ENCODE data around the gene ADRA2B. TPM values are rescaled to one million over a fixed set of nuclear protein-coding genes. Genes with fewer than 3 reads are reported as not detected.
"Not testable (repeated sequence)": the region's sequence is repeated elsewhere in the genome, so short reads cannot be mapped to it uniquely, and the experiment has no call there.

The ADRA2B gene
- polyA plus RNA-seq, 1 donor (not counting 4 experiments of a cell fraction or from before 2014, with no cell fraction given) = not detected

GRCh38 chr2:96065381-96065930 is 50.9 kb downstream of the ADRA2B start:
- no peak overlapping the region for H2AFZ ChIP-seq (ENCODE audit: control insufficient read depth, low read length)
- no peaks in the 10 kb centered on the region for H3K9me3 ChIP-seq (ENCODE audit: control insufficient read depth, low read depth, low read length)
- H3K9me1 ChIP-seq (ENCODE audit: control insufficient read depth, extremely low read depth, insufficient read depth, low read length) = no peaks in the 10 kb centered on the region
- DNase-seq (ENCODE audit: low read depth, low spot score) (no peak), FAIRE-seq (no peak)
- H3K79me2 ChIP-seq (ENCODE audit: control insufficient read depth, insufficient read depth, low read length) = no peaks in the 10 kb centered on the region
- H4K20me1 ChIP-seq (ENCODE audit: control insufficient read depth, extremely low read depth, insufficient read depth, low read length) = no peaks in the 10 kb centered on the region
- H3K9ac ChIP-seq (ENCODE audit: control insufficient read depth, extremely low read depth, insufficient read depth, low read length) = no peak overlapping the region
- H3K4me2 ChIP-seq (ENCODE audit: control insufficient read depth, extremely low read depth, insufficient read depth, low read depth, low read length) = no peak overlapping the region
- TF ChIP-seq EZH2 (IDR thresholded peaks at IDR 0.05; ENCODE audit: low read length) = no peak
- TF ChIP-seq, protein P1, sequence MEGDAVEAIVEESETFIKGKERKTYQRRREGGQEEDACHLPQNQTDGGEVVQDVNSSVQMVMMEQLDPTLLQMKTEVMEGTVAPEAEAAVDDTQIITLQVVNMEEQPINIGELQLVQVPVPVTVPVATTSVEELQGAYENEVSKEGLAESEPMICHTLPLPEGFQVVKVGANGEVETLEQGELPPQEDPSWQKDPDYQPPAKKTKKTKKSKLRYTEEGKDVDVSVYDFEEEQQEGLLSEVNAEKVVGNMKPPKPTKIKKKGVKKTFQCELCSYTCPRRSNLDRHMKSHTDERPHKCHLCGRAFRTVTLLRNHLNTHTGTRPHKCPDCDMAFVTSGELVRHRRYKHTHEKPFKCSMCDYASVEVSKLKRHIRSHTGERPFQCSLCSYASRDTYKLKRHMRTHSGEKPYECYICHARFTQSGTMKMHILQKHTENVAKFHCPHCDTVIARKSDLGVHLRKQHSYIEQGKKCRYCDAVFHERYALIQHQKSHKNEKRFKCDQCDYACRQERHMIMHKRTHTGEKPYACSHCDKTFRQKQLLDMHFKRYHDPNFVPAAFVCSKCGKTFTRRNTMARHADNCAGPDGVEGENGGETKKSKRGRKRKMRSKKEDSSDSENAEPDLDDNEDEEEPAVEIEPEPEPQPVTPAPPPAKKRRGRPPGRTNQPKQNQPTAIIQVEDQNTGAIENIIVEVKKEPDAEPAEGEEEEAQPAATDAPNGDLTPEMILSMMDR (optimal IDR thresholded peaks at IDR 0.05 in 1 of 3, IDR thresholded peaks at IDR 0.05 in 1 of 3, conservative IDR thresholded peaks at IDR 0.05 in 1 of 3; ENCODE audit: extremely low read depth in 1 of 3, insufficient read depth in 2 of 3, low read length in 3 of 3) = no peak
- dilution Hi-C loops (cut with MboI; ENCODE audit: extremely low pct_ligation_motif_present, low sequenced_read_pairs) = no loop called here
- H3K36me3 ChIP-seq (ENCODE audit: control insufficient read depth in 2 of 2, extremely low read depth in 1 of 2, insufficient read depth in 2 of 2, low read length in 2 of 2) = no peaks in the 10 kb centered on the region
- no peak overlapping the region for H3K4me3 ChIP-seq (ENCODE audit: control insufficient read depth in 2 of 3, extremely low read depth in 1 of 3, insufficient read depth in 2 of 3, low read depth in 1 of 3, low read length in 3 of 3)
- peaks cover 3% of the 10 kb centered on the region for H3K4me1 ChIP-seq (ENCODE audit: control insufficient read depth, extremely low read depth, insufficient read depth, low read length)
- H3K27me3 ChIP-seq (ENCODE audit: control insufficient read depth, extremely low read depth, insufficient read depth, low read length) = no peaks in the 10 kb centered on the region
- H3K27ac ChIP-seq (ENCODE audit: control insufficient read depth, insufficient read depth, low read length) = no peak overlapping the region

DNA sequence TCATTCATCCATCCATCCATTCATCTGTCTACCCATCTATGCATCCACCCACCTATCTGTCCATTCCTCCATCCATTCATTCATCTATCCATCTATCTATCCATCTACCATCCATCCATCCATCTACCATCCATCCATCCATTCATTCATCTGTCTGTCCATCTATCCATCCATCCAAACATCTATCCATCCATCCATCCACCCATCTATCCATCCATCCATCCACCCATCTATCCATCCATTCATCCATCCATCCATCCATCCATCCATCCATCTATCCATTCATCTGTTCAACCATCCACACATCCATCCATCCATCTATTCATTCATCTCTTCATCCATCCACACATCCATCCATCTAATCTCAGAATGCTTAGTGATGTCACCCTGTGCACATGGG is 51.6 kb downstream of the ADRA2B start:
- DNase-seq (ENCODE audit: low read depth, low spot score); H3K4me2 ChIP-seq (ENCODE audit: control insufficient read depth, extremely low read depth, insufficient read depth, low read depth, low read length); H3K9ac ChIP-seq (ENCODE audit: control insufficient read depth, extremely low read depth, insufficient read depth, low read length); H3K9me3 ChIP-seq (ENCODE audit: control insufficient read depth, low read depth, low read length); dilution Hi-C loops (cut with MboI; ENCODE audit: extremely low pct_ligation_motif_present, low sequenced_read_pairs); H4K20me1 ChIP-seq (ENCODE audit: control insufficient read depth, extremely low read depth, insufficient read depth, low read length); H3K27me3 ChIP-seq (ENCODE audit: control insufficient read depth, extremely low read depth, insufficient read depth, low read length); H2AFZ ChIP-seq (ENCODE audit: control insufficient read depth, low read length); H3K36me3 ChIP-seq (ENCODE audit: control insufficient read depth in 2 of 2, extremely low read depth in 1 of 2, insufficient read depth in 2 of 2, low read length in 2 of 2); H3K4me3 ChIP-seq (ENCODE audit: control insufficient read depth in 2 of 3, extremely low read depth in 1 of 3, insufficient read depth in 2 of 3, low read depth in 1 of 3, low read length in 3 of 3); H3K4me1 ChIP-seq (ENCODE audit: control insufficient read depth, extremely low read depth, insufficient read depth, low read length); H3K27ac ChIP-seq (ENCODE audit: control insufficient read depth, insufficient read depth, low read length); H3K9me1 ChIP-seq (ENCODE audit: control insufficient read depth, extremely low read depth, insufficient read depth, low read length); FAIRE-seq; H3K79me2 ChIP-seq (ENCODE audit: control insufficient read depth, insufficient read depth, low read length): not testable (repeated sequence)

DNA sequence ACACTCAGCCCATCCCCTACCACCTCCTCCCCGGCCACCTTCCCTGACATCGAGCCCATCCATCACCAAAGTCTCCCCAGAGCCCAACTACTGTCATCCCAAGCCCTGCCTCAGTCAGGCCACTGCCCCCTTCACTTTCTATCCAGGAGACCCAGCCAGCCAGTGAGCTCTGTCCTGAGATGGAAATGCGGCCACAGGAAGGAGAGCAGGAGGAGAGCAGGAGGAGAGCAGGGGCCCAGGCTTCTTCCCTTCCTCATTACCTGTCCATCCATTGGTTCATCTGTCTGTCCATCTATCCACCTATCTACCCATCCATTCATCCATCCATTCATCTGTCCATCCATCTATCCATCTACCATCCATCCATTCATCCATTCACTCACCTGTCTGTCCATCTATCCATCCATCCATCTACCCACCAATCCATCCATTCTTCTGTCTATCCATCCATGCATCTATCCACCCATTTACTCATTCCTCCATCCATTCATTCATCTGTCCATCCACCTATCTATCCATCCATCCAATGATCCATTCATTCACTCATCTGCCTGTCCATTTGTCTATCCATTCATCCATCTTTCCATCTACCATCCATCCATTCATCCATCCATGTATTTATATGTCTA is 52.2 kb downstream of the ADRA2B start:
- H3K79me2 ChIP-seq (ENCODE audit: control insufficient read depth, insufficient read depth, low read length); H4K20me1 ChIP-seq (ENCODE audit: control insufficient read depth, extremely low read depth, insufficient read depth, low read length); H3K4me2 ChIP-seq (ENCODE audit: control insufficient read depth, extremely low read depth, insufficient read depth, low read depth, low read length); dilution Hi-C loops (cut with MboI; ENCODE audit: extremely low pct_ligation_motif_present, low sequenced_read_pairs); H3K9me1 ChIP-seq (ENCODE audit: control insufficient read depth, extremely low read depth, insufficient read depth, low read length); H3K9ac ChIP-seq (ENCODE audit: control insufficient read depth, extremely low read depth, insufficient read depth, low read length); H3K4me3 ChIP-seq (ENCODE audit: control insufficient read depth in 2 of 3, extremely low read depth in 1 of 3, insufficient read depth in 2 of 3, low read depth in 1 of 3, low read length in 3 of 3); H3K9me3 ChIP-seq (ENCODE audit: control insufficient read depth, low read depth, low read length); H3K36me3 ChIP-seq (ENCODE audit: control insufficient read depth in 2 of 2, extremely low read depth in 1 of 2, insufficient read depth in 2 of 2, low read length in 2 of 2); FAIRE-seq; H3K4me1 ChIP-seq (ENCODE audit: control insufficient read depth, extremely low read depth, insufficient read depth, low read length); H3K27me3 ChIP-seq (ENCODE audit: control insufficient read depth, extremely low read depth, insufficient read depth, low read length); DNase-seq (ENCODE audit: low read depth, low spot score); H3K27ac ChIP-seq (ENCODE audit: control insufficient read depth, insufficient read depth, low read length); H2AFZ ChIP-seq (ENCODE audit: control insufficient read depth, low read length): not testable (repeated sequence)
